HL-60 (cell line): ENCODE results near the gene CES2.

ENCODE experiments used
- DNase-seq, 2 experiments: peaks; one replicate each; pipeline ENCODE4 v3.0.0-alpha.2; 2010 to 2020; ENCODE audit warnings: low read depth in 1 of 2, low spot score in 1 of 2
- H3K27ac ChIP-seq: fragments of 250-450 bp; sonication (Bioruptor Pico); replicated peaks from 2 replicates; pipeline ENCODE4 v1.5.1; 2020; ENCODE audit warnings: mild to moderate bottlenecking, moderate library complexity
- H3K27me3 ChIP-seq: fragments of 250-450 bp; sonication (Bioruptor Pico); 2 replicates; pipeline ENCODE4 v1.5.1; 2021; ENCODE audit warnings: mild to moderate bottlenecking, moderate library complexity; ENCODE audit not compliant: insufficient read depth, poor library complexity, severe bottlenecking
- H3K4me3 ChIP-seq: replicated peaks from 2 replicates; pipeline ENCODE4 v1.5.1; 2011; ENCODE audit warnings: mild to moderate bottlenecking, control low read depth, low read length; ENCODE audit not compliant: insufficient read depth
- GABPA ChIP-seq: IDR thresholded peaks from 2 replicates; pipeline ENCODE4 v1.6.1; 2012; ENCODE audit warnings: low read depth
- POLR2AphosphoS5 ChIP-seq: IDR thresholded peaks from 2 replicates; pipeline ENCODE4 v1.6.1; 2012; ENCODE audit warnings: low read depth
- SPI1 ChIP-seq: IDR thresholded peaks from 2 replicates; pipeline ENCODE4 v1.6.1; 2012; ENCODE audit warnings: low read depth, mild to moderate bottlenecking, borderline replicate concordance
- TF ChIP-seq, protein P1 (sequence below): IDR thresholded peaks from one replicate; pipeline ENCODE4 v1.5.1; 2011; ENCODE audit warnings: low read length, control low read depth, inconsistent platforms; ENCODE audit not compliant: insufficient read depth
- TF ChIP-seq, protein P2 (sequence below): IDR thresholded peaks from 2 replicates; pipeline ENCODE4 v1.6.1; 2012; ENCODE audit warnings: low read depth; ENCODE audit not compliant: insufficient replicate concordance

The CES2 gene

DNA sequence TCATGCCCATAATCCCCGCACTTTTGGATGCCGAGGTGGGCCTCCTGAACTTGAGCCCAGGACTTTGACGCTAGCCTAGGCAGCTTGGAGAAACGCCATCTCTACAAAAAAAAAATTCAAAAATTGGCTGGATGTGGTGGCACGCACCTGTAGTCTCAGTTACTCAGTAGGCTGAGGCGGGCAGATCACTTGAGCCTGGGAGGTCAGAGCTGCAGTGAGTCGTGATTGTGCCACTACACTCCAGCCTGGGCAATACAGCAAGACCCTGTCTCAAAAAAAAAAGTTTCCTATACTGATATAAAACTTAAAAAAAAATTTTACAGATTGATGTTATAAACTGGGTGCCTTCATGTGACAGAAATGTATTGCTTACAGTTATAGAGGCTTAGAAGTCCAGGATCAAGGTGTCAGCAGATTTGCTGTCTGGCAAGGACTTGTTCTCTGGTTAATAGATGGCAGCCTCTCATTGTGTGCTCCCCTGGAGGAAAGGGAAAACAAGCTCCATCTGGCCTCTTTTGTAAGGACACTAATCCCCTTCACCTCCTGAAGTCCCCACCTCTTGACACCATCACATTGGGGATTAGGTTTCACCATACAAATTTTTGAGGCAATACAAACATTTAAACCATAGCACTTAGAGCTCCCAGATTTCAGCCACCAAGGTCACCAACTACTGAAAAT, 17.3 kb downstream of the CES2 start:
- Histone ChIP-seq H3K4me3 (no peak overlapping the region), H3K27me3 (peaks cover 28% of the 10 kb centered on the region), H3K27ac (no peak overlapping the region)
- no peak for DNase-seq
- TF ChIP-seq POLR2AphosphoS5, result no peak
- no peak for TF ChIP-seq GABPA
- TF ChIP-seq, protein P1, sequence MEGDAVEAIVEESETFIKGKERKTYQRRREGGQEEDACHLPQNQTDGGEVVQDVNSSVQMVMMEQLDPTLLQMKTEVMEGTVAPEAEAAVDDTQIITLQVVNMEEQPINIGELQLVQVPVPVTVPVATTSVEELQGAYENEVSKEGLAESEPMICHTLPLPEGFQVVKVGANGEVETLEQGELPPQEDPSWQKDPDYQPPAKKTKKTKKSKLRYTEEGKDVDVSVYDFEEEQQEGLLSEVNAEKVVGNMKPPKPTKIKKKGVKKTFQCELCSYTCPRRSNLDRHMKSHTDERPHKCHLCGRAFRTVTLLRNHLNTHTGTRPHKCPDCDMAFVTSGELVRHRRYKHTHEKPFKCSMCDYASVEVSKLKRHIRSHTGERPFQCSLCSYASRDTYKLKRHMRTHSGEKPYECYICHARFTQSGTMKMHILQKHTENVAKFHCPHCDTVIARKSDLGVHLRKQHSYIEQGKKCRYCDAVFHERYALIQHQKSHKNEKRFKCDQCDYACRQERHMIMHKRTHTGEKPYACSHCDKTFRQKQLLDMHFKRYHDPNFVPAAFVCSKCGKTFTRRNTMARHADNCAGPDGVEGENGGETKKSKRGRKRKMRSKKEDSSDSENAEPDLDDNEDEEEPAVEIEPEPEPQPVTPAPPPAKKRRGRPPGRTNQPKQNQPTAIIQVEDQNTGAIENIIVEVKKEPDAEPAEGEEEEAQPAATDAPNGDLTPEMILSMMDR, result no peak
- no peak for TF ChIP-seq SPI1
- TF ChIP-seq, protein P2, sequence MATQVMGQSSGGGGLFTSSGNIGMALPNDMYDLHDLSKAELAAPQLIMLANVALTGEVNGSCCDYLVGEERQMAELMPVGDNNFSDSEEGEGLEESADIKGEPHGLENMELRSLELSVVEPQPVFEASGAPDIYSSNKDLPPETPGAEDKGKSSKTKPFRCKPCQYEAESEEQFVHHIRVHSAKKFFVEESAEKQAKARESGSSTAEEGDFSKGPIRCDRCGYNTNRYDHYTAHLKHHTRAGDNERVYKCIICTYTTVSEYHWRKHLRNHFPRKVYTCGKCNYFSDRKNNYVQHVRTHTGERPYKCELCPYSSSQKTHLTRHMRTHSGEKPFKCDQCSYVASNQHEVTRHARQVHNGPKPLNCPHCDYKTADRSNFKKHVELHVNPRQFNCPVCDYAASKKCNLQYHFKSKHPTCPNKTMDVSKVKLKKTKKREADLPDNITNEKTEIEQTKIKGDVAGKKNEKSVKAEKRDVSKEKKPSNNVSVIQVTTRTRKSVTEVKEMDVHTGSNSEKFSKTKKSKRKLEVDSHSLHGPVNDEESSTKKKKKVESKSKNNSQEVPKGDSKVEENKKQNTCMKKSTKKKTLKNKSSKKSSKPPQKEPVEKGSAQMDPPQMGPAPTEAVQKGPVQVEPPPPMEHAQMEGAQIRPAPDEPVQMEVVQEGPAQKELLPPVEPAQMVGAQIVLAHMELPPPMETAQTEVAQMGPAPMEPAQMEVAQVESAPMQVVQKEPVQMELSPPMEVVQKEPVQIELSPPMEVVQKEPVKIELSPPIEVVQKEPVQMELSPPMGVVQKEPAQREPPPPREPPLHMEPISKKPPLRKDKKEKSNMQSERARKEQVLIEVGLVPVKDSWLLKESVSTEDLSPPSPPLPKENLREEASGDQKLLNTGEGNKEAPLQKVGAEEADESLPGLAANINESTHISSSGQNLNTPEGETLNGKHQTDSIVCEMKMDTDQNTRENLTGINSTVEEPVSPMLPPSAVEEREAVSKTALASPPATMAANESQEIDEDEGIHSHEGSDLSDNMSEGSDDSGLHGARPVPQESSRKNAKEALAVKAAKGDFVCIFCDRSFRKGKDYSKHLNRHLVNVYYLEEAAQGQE, result no peak

DNA sequence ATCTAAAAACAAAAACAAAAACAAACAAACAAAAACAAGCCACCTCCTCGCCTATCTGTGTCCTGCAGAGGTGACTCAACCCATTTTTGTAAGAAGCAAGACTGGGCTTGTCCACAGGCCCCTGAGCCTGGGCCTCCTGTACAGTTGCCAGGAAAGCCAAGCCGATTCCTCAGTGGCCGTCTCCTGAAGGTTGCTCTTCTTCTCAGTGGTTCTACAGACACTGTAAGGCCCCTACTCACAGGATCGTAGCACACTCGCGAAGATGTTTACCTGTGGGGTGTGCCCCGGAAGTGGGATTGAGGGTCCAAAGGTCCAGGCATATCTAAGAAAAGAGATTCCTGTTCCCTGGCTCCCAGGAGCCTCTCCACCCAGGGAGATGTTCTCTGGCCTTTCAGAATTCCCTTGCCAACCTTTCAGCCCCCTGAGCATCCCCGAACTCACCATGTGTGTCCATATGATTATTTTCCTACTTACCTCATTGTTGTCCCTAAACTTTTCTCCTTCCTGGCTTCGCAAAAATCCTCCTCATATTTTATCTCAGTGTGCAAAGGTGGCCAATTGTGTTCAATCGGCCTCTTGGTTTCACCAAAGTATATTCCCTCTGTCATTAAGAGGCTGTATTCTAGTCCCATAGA, 18.3 kb downstream of the CES2 start:
- peaks cover 21% of the 10 kb centered on the region for H3K27me3 ChIP-seq
- DNase-seq, result no peak
- no peak overlapping the region for H3K4me3 ChIP-seq
- no peak overlapping the region for H3K27ac ChIP-seq
- TF ChIP-seq, protein P2, result no peak
- TF ChIP-seq, protein P1, result no peak
- no peak for TF ChIP-seq GABPA
- no peak for TF ChIP-seq SPI1
- no peak for TF ChIP-seq POLR2AphosphoS5

DNA sequence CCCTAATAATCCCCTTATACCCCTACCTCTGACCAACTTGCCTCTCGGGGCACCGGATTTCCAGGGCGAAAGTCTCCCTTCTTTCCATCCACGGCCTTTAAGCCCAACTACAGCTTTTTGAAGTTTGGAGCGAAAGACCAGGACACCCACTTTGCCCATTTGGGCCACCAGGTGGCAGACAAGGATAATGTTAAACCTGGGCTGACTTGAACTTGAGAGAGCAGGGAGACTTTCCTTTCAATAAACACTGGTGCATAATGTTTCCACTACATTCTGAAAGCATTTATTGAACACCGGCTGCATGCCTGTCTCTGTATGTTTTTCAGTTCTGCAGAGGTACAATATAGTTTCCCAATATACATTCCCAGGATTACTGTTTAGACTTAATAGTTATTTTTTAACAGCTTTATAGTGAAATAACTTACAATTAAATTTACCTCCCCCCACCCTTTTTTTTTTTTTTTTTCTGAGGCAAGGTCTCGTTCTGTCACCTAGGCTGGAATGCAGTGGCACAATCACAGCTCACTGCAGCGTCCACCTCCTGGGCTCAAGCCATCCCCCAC, 18.9 kb downstream of the CES2 start:
- Histone ChIP-seq H3K27ac (no peak overlapping the region), H3K4me3 (no peak overlapping the region), H3K27me3 (peaks cover 16% of the 10 kb centered on the region)
- DNase-seq, result peak in 1 of 2 experiments; percentile 75
- TF ChIP-seq, protein P1, result peak; percentile 90
- TF ChIP-seq, protein P2, result no peak
